ENCODE data around the gene IL12A. TPM values are rescaled to one million over a fixed set of nuclear protein-coding genes. Genes with fewer than 3 reads are reported as not detected.

Gene IL12A
- total RNA-seq, 1 donor from 2014 or later, result 0.54 TPM

DNA sequence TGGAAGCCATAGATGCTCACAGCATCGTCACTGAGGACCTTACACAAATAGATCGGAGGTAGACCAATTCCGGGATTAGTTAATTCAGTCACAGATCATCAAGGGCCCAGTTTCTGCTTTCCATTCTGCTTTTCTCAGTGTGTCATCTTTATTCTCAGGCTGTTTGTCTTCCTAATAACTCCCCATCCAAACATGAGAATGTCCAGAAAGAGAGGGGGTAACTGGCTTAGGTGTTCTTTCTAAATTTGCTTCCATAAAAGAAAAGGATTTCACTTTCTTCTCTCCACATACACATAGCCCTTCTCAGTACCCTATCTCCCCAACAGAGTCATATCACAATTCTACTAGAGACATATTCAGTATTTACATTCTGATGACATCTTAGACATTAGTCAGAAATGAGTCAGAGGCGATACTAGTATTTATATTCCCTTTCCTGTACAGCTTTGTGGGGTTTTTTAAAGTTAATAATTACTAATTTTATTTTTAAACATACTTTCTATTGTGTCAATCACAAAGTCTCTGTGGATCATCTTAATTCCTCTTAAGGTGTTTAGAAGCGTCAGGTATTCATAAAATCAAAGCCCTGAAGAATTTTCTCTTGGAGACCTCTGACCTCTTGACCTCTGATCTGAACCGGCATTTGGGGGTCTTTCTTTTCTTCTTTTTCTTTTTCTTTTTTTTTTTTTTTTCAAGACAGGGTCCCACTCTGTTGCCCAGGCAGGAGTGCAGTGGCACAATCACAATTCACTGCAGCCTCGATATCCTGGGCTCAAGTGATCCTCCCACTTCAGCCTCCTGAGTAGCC lies 24.3 kb upstream of the IL12A start:
- no peak for DNase-seq (ENCODE audit: low read depth, low spot score)
- no peaks in the 10 kb centered on the region for H3K4me1 Mint-ChIP-seq
- no peaks in the 10 kb centered on the region for H3K36me3 Mint-ChIP-seq (ENCODE audit: low read depth)
- H3K4me3 Mint-ChIP-seq, result no peak overlapping the region
- no peak overlapping the region for H3K27ac Mint-ChIP-seq (ENCODE audit: unreplicated experiment)
- H3K27me3 Mint-ChIP-seq (ENCODE audit: low read depth), result no peaks in the 10 kb centered on the region
- TF ChIP-seq, protein P1, sequence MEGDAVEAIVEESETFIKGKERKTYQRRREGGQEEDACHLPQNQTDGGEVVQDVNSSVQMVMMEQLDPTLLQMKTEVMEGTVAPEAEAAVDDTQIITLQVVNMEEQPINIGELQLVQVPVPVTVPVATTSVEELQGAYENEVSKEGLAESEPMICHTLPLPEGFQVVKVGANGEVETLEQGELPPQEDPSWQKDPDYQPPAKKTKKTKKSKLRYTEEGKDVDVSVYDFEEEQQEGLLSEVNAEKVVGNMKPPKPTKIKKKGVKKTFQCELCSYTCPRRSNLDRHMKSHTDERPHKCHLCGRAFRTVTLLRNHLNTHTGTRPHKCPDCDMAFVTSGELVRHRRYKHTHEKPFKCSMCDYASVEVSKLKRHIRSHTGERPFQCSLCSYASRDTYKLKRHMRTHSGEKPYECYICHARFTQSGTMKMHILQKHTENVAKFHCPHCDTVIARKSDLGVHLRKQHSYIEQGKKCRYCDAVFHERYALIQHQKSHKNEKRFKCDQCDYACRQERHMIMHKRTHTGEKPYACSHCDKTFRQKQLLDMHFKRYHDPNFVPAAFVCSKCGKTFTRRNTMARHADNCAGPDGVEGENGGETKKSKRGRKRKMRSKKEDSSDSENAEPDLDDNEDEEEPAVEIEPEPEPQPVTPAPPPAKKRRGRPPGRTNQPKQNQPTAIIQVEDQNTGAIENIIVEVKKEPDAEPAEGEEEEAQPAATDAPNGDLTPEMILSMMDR (conservative IDR thresholded peaks at IDR 0.05), result no peak
- no peaks in the 10 kb centered on the region for H3K9me3 Mint-ChIP-seq

DNA sequence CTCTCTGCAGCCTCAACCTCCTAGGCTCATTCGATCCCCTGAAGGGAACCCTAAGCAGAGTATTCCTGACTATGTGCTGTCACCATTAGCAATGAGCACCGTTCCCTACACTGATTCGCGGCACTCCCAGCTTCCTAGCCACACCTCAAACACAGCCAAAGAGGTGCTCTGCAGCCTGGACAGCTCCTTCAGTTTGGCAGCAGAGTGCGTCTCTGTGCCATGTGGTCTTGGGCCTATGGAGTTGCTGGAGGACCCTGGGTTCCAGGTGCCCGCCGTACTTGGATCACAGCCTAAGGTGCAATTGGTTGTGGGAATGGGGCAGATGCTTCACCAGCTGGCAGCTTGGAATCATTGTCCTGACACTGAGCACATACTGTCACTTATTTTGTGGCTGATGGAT lies 17.3 kb upstream of the IL12A start:
- Mint-ChIP-seq H3K4me3 (no peak overlapping the region), H3K9me3 (no peaks in the 10 kb centered on the region), H3K36me3 (ENCODE audit: low read depth) (no peaks in the 10 kb centered on the region), H3K27ac (ENCODE audit: unreplicated experiment) (no peak overlapping the region), H3K27me3 (ENCODE audit: low read depth) (no peaks in the 10 kb centered on the region), H3K4me1 (no peaks in the 10 kb centered on the region)
- TF ChIP-seq, protein P1 (conservative IDR thresholded peaks at IDR 0.05), result no peak
- no peak for DNase-seq (ENCODE audit: low read depth, low spot score)

DNA sequence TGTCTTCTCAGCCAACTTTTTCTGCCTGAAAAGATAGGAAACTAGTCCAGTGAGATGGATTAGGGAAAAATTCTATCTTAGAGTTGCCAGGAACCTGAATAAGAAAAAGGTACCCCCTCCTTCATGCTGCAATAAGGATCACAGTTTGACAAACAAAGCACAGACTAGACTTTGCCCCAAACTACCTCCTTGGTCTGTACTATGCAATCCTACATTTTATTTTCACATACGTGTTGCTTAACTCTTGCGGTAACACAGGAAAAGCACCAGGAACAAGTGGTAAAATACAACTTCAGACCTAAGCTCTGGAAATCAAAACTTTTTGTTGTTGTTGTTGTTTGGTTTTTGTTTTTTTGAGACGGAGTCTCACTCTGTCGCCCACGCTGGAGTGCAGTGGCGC lies 11.3 kb upstream of the IL12A start:
- Mint-ChIP-seq H3K27me3 (ENCODE audit: low read depth) (no peaks in the 10 kb centered on the region), H3K27ac (ENCODE audit: unreplicated experiment) (no peak overlapping the region), H3K9me3 (peaks cover 4% of the 10 kb centered on the region), H3K4me1 (no peaks in the 10 kb centered on the region), H3K4me3 (no peak overlapping the region), H3K36me3 (ENCODE audit: low read depth) (no peaks in the 10 kb centered on the region)
- TF ChIP-seq, protein P1 (conservative IDR thresholded peaks at IDR 0.05), result no peak
- no peak for DNase-seq (ENCODE audit: low read depth, low spot score)

DNA sequence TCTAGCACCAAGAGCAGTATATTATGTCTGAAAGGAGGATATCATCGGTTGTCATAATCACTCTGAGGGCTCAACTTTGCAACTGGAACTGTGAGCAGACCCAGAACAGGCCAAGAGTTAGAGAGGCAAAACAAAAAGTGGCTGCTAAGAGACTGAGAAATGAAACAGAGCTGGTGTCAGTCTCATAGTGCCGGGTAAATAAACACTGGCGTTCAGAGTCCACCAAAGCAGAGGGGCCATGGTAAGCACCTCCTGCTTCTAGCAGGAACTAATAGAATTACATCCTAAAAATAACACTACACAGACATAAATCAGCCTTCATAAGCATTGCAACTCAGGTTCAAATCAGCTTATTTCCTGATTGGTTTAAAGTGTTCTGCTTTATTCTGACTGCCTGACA lies 10.3 kb upstream of the IL12A start:
- DNase-seq (ENCODE audit: low read depth, low spot score), result no peak
- no peak overlapping the region for H3K27ac Mint-ChIP-seq (ENCODE audit: unreplicated experiment)
- no peaks in the 10 kb centered on the region for H3K36me3 Mint-ChIP-seq (ENCODE audit: low read depth)
- no peaks in the 10 kb centered on the region for H3K4me1 Mint-ChIP-seq
- peaks cover 4% of the 10 kb centered on the region for H3K9me3 Mint-ChIP-seq
- TF ChIP-seq, protein P1 (conservative IDR thresholded peaks at IDR 0.05), result no peak
- no peaks in the 10 kb centered on the region for H3K27me3 Mint-ChIP-seq (ENCODE audit: low read depth)
- no peak overlapping the region for H3K4me3 Mint-ChIP-seq

DNA sequence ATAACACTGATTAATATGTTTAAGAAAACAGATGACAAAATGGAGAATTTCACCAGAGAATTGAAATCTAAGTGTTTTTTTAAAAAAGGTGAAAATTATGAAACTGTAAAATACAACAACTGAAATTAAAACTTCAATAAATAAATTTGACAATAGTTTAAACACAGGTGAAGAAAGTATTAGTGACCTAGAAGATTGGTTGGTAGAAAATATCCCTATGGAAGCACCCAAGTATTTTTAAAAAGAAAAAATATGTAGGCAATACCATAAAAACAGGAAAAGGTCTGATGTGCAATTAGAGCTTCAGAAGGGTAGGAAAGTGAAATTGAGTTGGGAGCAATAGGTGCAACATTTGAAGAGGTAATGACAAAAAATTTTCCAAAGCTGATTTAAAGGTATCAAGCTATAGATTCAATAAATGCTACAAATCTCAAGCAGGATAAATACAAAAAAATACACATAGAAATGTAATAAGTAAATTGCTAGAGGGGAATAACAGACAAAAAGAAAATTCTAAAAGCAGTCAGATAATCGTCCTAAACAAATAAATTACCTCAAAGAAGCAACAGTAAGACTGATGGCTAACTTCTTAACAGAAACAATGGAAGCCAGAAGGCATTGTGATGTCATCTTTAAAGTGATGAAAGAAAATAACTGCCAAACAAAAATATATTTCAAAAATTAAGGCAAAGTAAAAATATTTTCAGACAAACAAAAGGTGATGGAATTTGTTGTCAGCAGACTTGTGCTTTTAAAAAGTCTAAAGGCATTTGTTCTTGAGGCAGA lies 9.5 kb upstream of the IL12A start:
- no peaks in the 10 kb centered on the region for H3K4me1 Mint-ChIP-seq
- peaks cover 4% of the 10 kb centered on the region for H3K9me3 Mint-ChIP-seq
- H3K4me3 Mint-ChIP-seq, result no peak overlapping the region
- H3K27ac Mint-ChIP-seq (ENCODE audit: unreplicated experiment), result no peak overlapping the region
- H3K27me3 Mint-ChIP-seq (ENCODE audit: low read depth), result no peaks in the 10 kb centered on the region
- DNase-seq (ENCODE audit: low read depth, low spot score), result no peak
- TF ChIP-seq, protein P1 (conservative IDR thresholded peaks at IDR 0.05), result no peak
- no peaks in the 10 kb centered on the region for H3K36me3 Mint-ChIP-seq (ENCODE audit: low read depth)

All from neural crest cell (in vitro differentiated cells).